Measurements from ENCODE around the gene SHANK1. TPM values are rescaled to one million over a fixed set of nuclear protein-coding genes. Genes with fewer than 3 reads are reported as not detected.

SHANK1 gene
- total RNA-seq, 2 experiments from 2014 or later: 0.03 to 13.1 TPM

DNA sequence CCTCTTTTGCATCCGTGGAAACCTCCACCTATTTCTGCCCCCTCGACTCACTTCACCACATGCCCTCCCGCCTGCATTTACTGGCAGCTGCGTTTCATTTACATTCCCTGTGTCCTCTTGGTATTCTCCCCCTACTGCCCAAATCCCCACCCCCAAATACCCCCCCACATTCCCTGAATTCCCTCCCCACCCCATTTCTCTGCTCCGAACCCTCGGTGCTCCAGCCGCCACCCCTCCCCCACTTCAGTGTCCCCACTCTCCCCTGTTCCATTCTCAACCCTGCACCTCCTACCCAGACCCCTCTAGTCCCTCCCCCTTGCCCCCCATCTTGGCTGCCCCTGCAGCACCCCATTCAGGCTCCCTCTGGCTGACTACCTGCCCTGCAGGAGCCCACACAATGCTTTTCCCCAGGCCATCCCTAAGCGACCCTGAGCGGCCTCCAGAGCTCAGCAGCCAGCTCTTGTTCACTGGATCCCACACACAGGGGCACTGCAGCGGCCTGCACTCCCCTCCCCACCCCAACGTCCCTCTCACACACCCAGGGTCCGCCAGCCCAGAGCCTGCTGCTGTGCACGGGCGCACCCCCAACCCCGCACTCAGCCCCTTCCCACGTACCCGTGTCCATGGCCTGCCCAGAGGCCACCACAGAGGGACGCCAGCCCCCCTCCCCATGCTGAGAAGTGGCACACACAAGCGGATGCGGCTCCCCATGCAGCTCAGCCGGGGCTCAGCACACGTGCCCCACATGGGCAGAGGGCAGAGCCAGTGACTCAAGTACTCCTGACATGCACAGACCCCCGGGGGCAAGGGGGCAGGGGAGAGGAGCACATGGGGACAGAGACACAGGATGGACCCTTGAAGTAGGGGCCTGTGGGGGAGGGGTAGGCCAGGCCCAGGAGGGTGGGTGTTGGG lies 26.3 kb downstream of the SHANK1 start:
- POLR2A ChIA-PET: interaction anchor here (0.6 kb wide), 1 partner anchor 337 kb away, joined by 3 read pairs; no protein-coding TSS in a partner anchor
- DNase-seq (ENCODE audit: low spot score): no peak
- Histone ChIP-seq H3K4me3 (ENCODE audit: low read depth, low read length, poor library complexity, severe bottlenecking) (no peak overlapping the region), H3K4me2 (ENCODE audit: low read length) (no peak overlapping the region), H3K9me3 (ENCODE audit: low read length) (no peaks in the 10 kb centered on the region), H3K9me2 (ENCODE audit: insufficient read depth, low read length) (no peaks in the 10 kb centered on the region), H4K20me1 (ENCODE audit: insufficient read depth, low read length) (no peaks in the 10 kb centered on the region), H3K79me2 (ENCODE audit: insufficient read depth, low read depth, low read length) (no peaks in the 10 kb centered on the region), H2AFZ (ENCODE audit: low read length) (no peak overlapping the region), H3K4me1 (ENCODE audit: insufficient read depth, low read length, poor library complexity, severe bottlenecking) (no peaks in the 10 kb centered on the region), H3K27ac (ENCODE audit: low read depth, low read length, poor library complexity, severe bottlenecking) (no peak overlapping the region), H3K36me3 (ENCODE audit: insufficient read depth, low read length) (no peaks in the 10 kb centered on the region)
- BruUV-seq (replicated peaks): no TSS peak
- CTCF ChIA-PET (ENCODE audit: unreplicated experiment): no interaction called here
- TF ChIP-seq, protein P1, sequence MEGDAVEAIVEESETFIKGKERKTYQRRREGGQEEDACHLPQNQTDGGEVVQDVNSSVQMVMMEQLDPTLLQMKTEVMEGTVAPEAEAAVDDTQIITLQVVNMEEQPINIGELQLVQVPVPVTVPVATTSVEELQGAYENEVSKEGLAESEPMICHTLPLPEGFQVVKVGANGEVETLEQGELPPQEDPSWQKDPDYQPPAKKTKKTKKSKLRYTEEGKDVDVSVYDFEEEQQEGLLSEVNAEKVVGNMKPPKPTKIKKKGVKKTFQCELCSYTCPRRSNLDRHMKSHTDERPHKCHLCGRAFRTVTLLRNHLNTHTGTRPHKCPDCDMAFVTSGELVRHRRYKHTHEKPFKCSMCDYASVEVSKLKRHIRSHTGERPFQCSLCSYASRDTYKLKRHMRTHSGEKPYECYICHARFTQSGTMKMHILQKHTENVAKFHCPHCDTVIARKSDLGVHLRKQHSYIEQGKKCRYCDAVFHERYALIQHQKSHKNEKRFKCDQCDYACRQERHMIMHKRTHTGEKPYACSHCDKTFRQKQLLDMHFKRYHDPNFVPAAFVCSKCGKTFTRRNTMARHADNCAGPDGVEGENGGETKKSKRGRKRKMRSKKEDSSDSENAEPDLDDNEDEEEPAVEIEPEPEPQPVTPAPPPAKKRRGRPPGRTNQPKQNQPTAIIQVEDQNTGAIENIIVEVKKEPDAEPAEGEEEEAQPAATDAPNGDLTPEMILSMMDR (conservative IDR thresholded peaks at IDR 0.05; ENCODE audit: low read length): no peak
- no peak for TF ChIP-seq EZH2phosphoT487 (IDR thresholded peaks at IDR 0.05; ENCODE audit: borderline replicate concordance, low read depth, low read length)
- intact Hi-C loops (cut with micrococcal nuclease; ENCODE audit: unreplicated experiment): no loop called here

DNA sequence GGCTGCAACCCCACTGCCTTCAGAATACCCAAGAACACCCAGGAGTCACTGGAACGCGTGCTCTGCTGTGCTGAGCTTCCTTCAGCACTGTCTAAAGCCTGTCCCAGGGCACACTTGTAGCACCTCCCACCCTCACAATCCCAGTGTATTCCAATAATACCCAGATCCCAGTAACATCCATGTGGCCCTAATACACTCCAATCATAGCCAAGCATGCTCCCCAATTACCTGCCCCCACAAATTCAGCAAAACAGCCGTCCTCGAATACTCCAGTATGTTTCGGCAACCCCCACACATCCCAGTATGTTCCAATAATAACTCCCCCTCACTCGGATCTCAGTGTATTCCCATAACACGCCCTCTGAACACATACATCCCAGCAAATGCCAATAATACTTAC lies 29.2 kb downstream of the SHANK1 start:
- no peak overlapping the region for H2AFZ ChIP-seq (ENCODE audit: low read length)
- no TSS peak for BruUV-seq (replicated peaks)

More for the DNA sequence above, 29.2 kb downstream of the SHANK1 start:
- CTCF ChIA-PET (ENCODE audit: unreplicated experiment): no interaction called here
- H3K27ac ChIP-seq (ENCODE audit: low read depth, low read length, poor library complexity, severe bottlenecking): no peak overlapping the region
- no peak overlapping the region for H3K4me3 ChIP-seq (ENCODE audit: low read depth, low read length, poor library complexity, severe bottlenecking)
- POLR2A ChIA-PET: no interaction called here
- no peak for DNase-seq (ENCODE audit: low spot score)
- H3K79me2 ChIP-seq (ENCODE audit: insufficient read depth, low read depth, low read length): no peaks in the 10 kb centered on the region
- no peaks in the 10 kb centered on the region for H3K36me3 ChIP-seq (ENCODE audit: insufficient read depth, low read length)
- no peaks in the 10 kb centered on the region for H3K9me3 ChIP-seq (ENCODE audit: low read length)
- no peak for TF ChIP-seq EZH2phosphoT487 (IDR thresholded peaks at IDR 0.05; ENCODE audit: borderline replicate concordance, low read depth, low read length)
- TF ChIP-seq, protein P1 (conservative IDR thresholded peaks at IDR 0.05; ENCODE audit: low read length): no peak
- H3K4me1 ChIP-seq (ENCODE audit: insufficient read depth, low read length, poor library complexity, severe bottlenecking): no peaks in the 10 kb centered on the region
- intact Hi-C loops (cut with micrococcal nuclease; ENCODE audit: unreplicated experiment): no loop called here
- no peak overlapping the region for H3K4me2 ChIP-seq (ENCODE audit: low read length)
- no peaks in the 10 kb centered on the region for H3K9me2 ChIP-seq (ENCODE audit: insufficient read depth, low read length)
- H4K20me1 ChIP-seq (ENCODE audit: insufficient read depth, low read length): no peaks in the 10 kb centered on the region

All from OCI-LY7 (cell line).